Spinal cord (tissue), 10 donors: Measurements from ENCODE around the gene PBLD. TPM values are rescaled to one million over a fixed set of nuclear protein-coding genes. Genes with fewer than 3 reads are reported as not detected.

ENCODE experiments used
- DNase-seq, 6 donors: peaks; one replicate each; pipeline versions ENCODE4 v3.0.0 to v3.0.0-alpha.2; 2013 to 2015; ENCODE audit warnings: low spot score in 6 of 6, low read depth in 4 of 6
- H3K27ac ChIP-seq: one replicate; pipeline ENCODE4 v1.5.1; 2013; ENCODE audit warnings: low read depth, low read length, control low read depth
- H3K27me3 ChIP-seq: one replicate; pipeline ENCODE4 v1.6.1; 2013; ENCODE audit warnings: low read length; ENCODE audit not compliant: control insufficient read depth, insufficient read depth
- H3K36me3 ChIP-seq: one replicate; pipeline ENCODE4 v1.6.1; 2013; ENCODE audit warnings: low read length; ENCODE audit not compliant: control insufficient read depth, insufficient read depth
- H3K4me1 ChIP-seq: one replicate; pipeline ENCODE4 v1.6.1; 2013; ENCODE audit warnings: low read length; ENCODE audit not compliant: control insufficient read depth, insufficient read depth
- H3K4me3 ChIP-seq: one replicate; pipeline ENCODE4 v1.5.1; 2013; ENCODE audit warnings: low read depth, low read length, control low read depth
- H3K9me3 ChIP-seq: one replicate; pipeline ENCODE4 v1.6.1; 2013; ENCODE audit warnings: low read length; ENCODE audit not compliant: control insufficient read depth, insufficient read depth
- WGBS: methylation state at CpG from one replicate; pipeline ENCODE4 v1.1.5; 2013; ENCODE audit warnings: missing lambda C conversion rate; ENCODE audit not compliant: insufficient coverage; 5-methylcytosine and 5-hydroxymethylcytosine counted together
- long read RNA-seq, 4 donors: transcript quantifications; one replicate each; lab custom pipeline, GENCODE V29; 2026
- polyA plus RNA-seq, 2 donors: library from polyadenylated mRNA; unstranded; fragments of 120-200 nt; gene quantifications; one replicate each; pipeline ENCODE4 v1.2.1, GENCODE V29; 2013; ENCODE audit not compliant: insufficient read length in 2 of 2
- total RNA-seq, 2 donors: library from RNA; depleted of rRNA in 1 of 2; stranded (reverse); fragments of 120-200 nt in 1 of 2; fragments of >200 nt in 1 of 2; gene quantifications; one replicate each; pipeline versions ENCODE4 v1.2.3 to v1.2.4, GENCODE V29; 2013 to 2014
- donor health status: healthy.

Gene PBLD
- total RNA-seq, result 10 to 100 TPM in 1 of 2 donors, 1 to 10 TPM in 1; 7.9 to 10.7 TPM
- 10 to 100 TPM; 14.4 to 16.9 TPM for polyA plus RNA-seq
- long read RNA-seq, donor 1, partial matches to known transcripts, result 175 of 231 reads
- long read RNA-seq, donor 1, other reads (novel, unspliced or antisense), result 53 of 231 reads
- long read RNA-seq, donor 2, partial matches to known transcripts, result 67 of 76 reads
- long read RNA-seq, donor 2, other reads (novel, unspliced or antisense), result 6 of 76 reads
- long read RNA-seq, donor 3, partial matches to known transcripts, result 39 of 76 reads
- long read RNA-seq, donor 3, other reads (novel, unspliced or antisense), result 37 of 76 reads
- long read RNA-seq, donor 4, partial matches to known transcripts, result 0 of 1 reads
- long read RNA-seq, donor 4, other reads (novel, unspliced or antisense), result 0 of 1 reads

- 0% methylated on average over 40 of the region's 51 CpGs for WGBS
- H3K4me1 ChIP-seq, result peaks cover 15% of the 10 kb centered on the region
- H3K27me3 ChIP-seq, result no peaks in the 10 kb centered on the region
- no peaks in the 10 kb centered on the region for H3K9me3 ChIP-seq
- peaks cover 3% of the 10 kb centered on the region for H3K36me3 ChIP-seq
- peak within 1 kb of the TSS; percentile 99 for H3K4me3 ChIP-seq
- H3K27ac ChIP-seq, result peak within 1 kb of the TSS; percentile 99
- peak; percentile 71 to 95 (median 76) for DNase-seq
Observed at GRCh38 chr10:68332259-68333057, at the start of gene PBLD. Gene PBLD (minus strand): TSS chr10:68332928. CDS start chr10:68306844, 26,084 bp downstream.

- peaks cover 6% of the 10 kb centered on the region for H3K9me3 ChIP-seq
- H3K27ac ChIP-seq, result no peak overlapping the region
- peaks cover 59% of the 10 kb centered on the region for H3K36me3 ChIP-seq
- DNase-seq, result no peak
- WGBS, result no CpG with 5 or more reads among the region's 1 CpG
- no peaks in the 10 kb centered on the region for H3K27me3 ChIP-seq
- no peak overlapping the region for H3K4me3 ChIP-seq
- no peaks in the 10 kb centered on the region for H3K4me1 ChIP-seq
Observed at GRCh38 chr10:68371604-68372003, 38.9 kb upstream of the PBLD start.

- Histone ChIP-seq H3K27ac (no peak overlapping the region), H3K9me3 (peaks cover 3% of the 10 kb centered on the region), H3K4me3 (no peak overlapping the region), H3K27me3 (no peaks in the 10 kb centered on the region), H3K36me3 (peaks cover 51% of the 10 kb centered on the region), H3K4me1 (no peaks in the 10 kb centered on the region)
- WGBS, result no CpG with 5 or more reads among the region's 2 CpGs
- DNase-seq, result no peak
Observed at GRCh38 chr10:68367121-68367520, 34.4 kb upstream of the PBLD start.

- H3K9me3 ChIP-seq, result peaks cover under 1% of the 10 kb centered on the region
- no peaks in the 10 kb centered on the region for H3K4me1 ChIP-seq
- H3K27ac ChIP-seq, result no peak overlapping the region
- WGBS, result 100% methylated on average over 1 of the region's 5 CpGs
- peaks cover 51% of the 10 kb centered on the region for H3K36me3 ChIP-seq
- H3K27me3 ChIP-seq, result no peaks in the 10 kb centered on the region
- DNase-seq, result no peak
- no peak overlapping the region for H3K4me3 ChIP-seq
Observed at GRCh38 chr10:68366600-68366999, 33.9 kb upstream of the PBLD start.

- peaks cover 45% of the 10 kb centered on the region for H3K36me3 ChIP-seq
- H3K4me3 ChIP-seq, result no peak overlapping the region
- no peaks in the 10 kb centered on the region for H3K9me3 ChIP-seq
Observed at GRCh38 chr10:68365611-68366010, 32.9 kb upstream of the PBLD start.

GRCh38 chr10:68364101-68364886 is 31.6 kb upstream of the PBLD start:
- WGBS, result 94% methylated on average over 2 of the region's 3 CpGs
- DNase-seq, result no peak
- no peaks in the 10 kb centered on the region for H3K9me3 ChIP-seq
- no peak overlapping the region for H3K4me3 ChIP-seq
- H3K27ac ChIP-seq, result no peak overlapping the region
- H3K27me3 ChIP-seq, result no peaks in the 10 kb centered on the region
- peaks cover 38% of the 10 kb centered on the region for H3K36me3 ChIP-seq
- no peaks in the 10 kb centered on the region for H3K4me1 ChIP-seq

More at GRCh38 chr10:68365611-68366010, 32.9 kb upstream of the PBLD start:
- no peak for DNase-seq
- H3K27ac ChIP-seq, result no peak overlapping the region
- H3K27me3 ChIP-seq, result no peaks in the 10 kb centered on the region
- H3K4me1 ChIP-seq, result no peaks in the 10 kb centered on the region
- WGBS, result no CpG with 5 or more reads among the region's 2 CpGs

- no peaks in the 10 kb centered on the region for H3K27me3 ChIP-seq
- no peaks in the 10 kb centered on the region for H3K4me1 ChIP-seq
- no peak for DNase-seq
- H3K27ac ChIP-seq, result no peak overlapping the region
- H3K9me3 ChIP-seq, result no peaks in the 10 kb centered on the region
- H3K36me3 ChIP-seq, result peaks cover 39% of the 10 kb centered on the region
- no peak overlapping the region for H3K4me3 ChIP-seq
- WGBS, result 60% methylated on average over 1 of the region's 3 CpGs
Observed at GRCh38 chr10:68362590-68362989, 29.9 kb upstream of the PBLD start.

- WGBS, result no CpG with 5 or more reads among the region's 6 CpGs
- no peak overlapping the region for H3K4me3 ChIP-seq
- no peaks in the 10 kb centered on the region for H3K4me1 ChIP-seq
- no peaks in the 10 kb centered on the region for H3K9me3 ChIP-seq
- no peak for DNase-seq
- peaks cover 49% of the 10 kb centered on the region for H3K36me3 ChIP-seq
- no peak overlapping the region for H3K27ac ChIP-seq
- no peaks in the 10 kb centered on the region for H3K27me3 ChIP-seq
Observed at GRCh38 chr10:68359189-68359588, 26.5 kb upstream of the PBLD start.

GRCh38 chr10:68353537-68353936 is 20.8 kb upstream of the PBLD start:
- H3K4me1 ChIP-seq, result no peaks in the 10 kb centered on the region
- H3K27me3 ChIP-seq, result no peaks in the 10 kb centered on the region
- no peak for DNase-seq
- H3K27ac ChIP-seq, result no peak overlapping the region
- no peaks in the 10 kb centered on the region for H3K9me3 ChIP-seq
- no peak overlapping the region for H3K4me3 ChIP-seq
- 92% methylated on average over 2 of the region's 2 CpGs for WGBS
- peaks cover 64% of the 10 kb centered on the region for H3K36me3 ChIP-seq
